SK-N-SH (cell line): ENCODE data around the gene FAM9A.
"Not testable (repeated sequence)": the region's sequence is repeated elsewhere in the genome, so short reads cannot be mapped to it uniquely, and the experiment has no call there.

Source experiments
- CHD2 ChIP-seq: fragments of 150-350 bp; IDR thresholded peaks from 2 replicates; pipeline ENCODE4 v1.6.1; 2018; ENCODE audit warnings: low read length; ENCODE audit not compliant: partially characterized antibody
- CTCF ChIP-seq: fragments of 200-600 bp; sonication (generic); IDR thresholded peaks from 2 replicates; pipeline ENCODE4 v1.6.1; 2017; ENCODE audit warnings: antibody characterized with exemption, mild to moderate bottlenecking, moderate library complexity
- GABPA ChIP-seq: IDR thresholded peaks from 2 replicates; pipeline ENCODE4 v1.4.0; 2012; ENCODE audit warnings: low read depth, mild to moderate bottlenecking
- IRF3 ChIP-seq: fragments of 150-350 bp; IDR thresholded peaks from 2 replicates; pipeline ENCODE4 v1.6.1; 2016; ENCODE audit warnings: mild to moderate bottlenecking, low read depth, low read length
- MXI1 ChIP-seq: IDR thresholded peaks from 2 replicates; pipeline ENCODE4 v1.6.1; 2012; ENCODE audit warnings: mild to moderate bottlenecking, low read depth, low read length, improper control_type of control experiment
- RAD21 ChIP-seq: IDR thresholded peaks from 2 replicates; pipeline ENCODE4 v1.6.1; 2012; ENCODE audit warnings: mild to moderate bottlenecking, low read length
- REST ChIP-seq: IDR thresholded peaks from 2 replicates; pipeline ENCODE4 v1.6.1; 2012; ENCODE audit warnings: mild to moderate bottlenecking, low read depth, low read length, moderate library complexity
- RXRA ChIP-seq: IDR thresholded peaks from 2 replicates; pipeline ENCODE4 v1.4.0; 2012; ENCODE audit warnings: low read depth, mild to moderate bottlenecking, borderline replicate concordance
- SMC3 ChIP-seq: IDR thresholded peaks from 2 replicates; pipeline ENCODE4 v1.6.1; 2012; ENCODE audit warnings: low read depth, low read length, improper control_type of control experiment
- TAF1 ChIP-seq: IDR thresholded peaks from 2 replicates; pipeline ENCODE4 v1.6.1; 2012; ENCODE audit warnings: low read depth, mild to moderate bottlenecking, low read length, moderate library complexity, borderline replicate concordance

GRCh38 chrX:8757609-8758389 lies 43.4 kb downstream of the FAM9A start:
- not testable (repeated sequence) for TF ChIP-seq CTCF, GABPA, MXI1, RXRA, TAF1, SMC3, REST, RAD21, CHD2, IRF3
